HG03103 (cell line): ENCODE data around the gene SH3RF1.

ENCODE experiments used
- ATAC-seq: cut with Tn5 transposase; IDR thresholded peaks from one replicate; pipeline ENCODE4 v1.9.1; 2021; ENCODE audit warnings: low read depth; ENCODE audit not compliant: unreplicated experiment

Gene SH3RF1

GRCh38 chr4:169252339-169253112 is 18.2 kb downstream of the SH3RF1 start:
- no peak for ATAC-seq

DNA sequence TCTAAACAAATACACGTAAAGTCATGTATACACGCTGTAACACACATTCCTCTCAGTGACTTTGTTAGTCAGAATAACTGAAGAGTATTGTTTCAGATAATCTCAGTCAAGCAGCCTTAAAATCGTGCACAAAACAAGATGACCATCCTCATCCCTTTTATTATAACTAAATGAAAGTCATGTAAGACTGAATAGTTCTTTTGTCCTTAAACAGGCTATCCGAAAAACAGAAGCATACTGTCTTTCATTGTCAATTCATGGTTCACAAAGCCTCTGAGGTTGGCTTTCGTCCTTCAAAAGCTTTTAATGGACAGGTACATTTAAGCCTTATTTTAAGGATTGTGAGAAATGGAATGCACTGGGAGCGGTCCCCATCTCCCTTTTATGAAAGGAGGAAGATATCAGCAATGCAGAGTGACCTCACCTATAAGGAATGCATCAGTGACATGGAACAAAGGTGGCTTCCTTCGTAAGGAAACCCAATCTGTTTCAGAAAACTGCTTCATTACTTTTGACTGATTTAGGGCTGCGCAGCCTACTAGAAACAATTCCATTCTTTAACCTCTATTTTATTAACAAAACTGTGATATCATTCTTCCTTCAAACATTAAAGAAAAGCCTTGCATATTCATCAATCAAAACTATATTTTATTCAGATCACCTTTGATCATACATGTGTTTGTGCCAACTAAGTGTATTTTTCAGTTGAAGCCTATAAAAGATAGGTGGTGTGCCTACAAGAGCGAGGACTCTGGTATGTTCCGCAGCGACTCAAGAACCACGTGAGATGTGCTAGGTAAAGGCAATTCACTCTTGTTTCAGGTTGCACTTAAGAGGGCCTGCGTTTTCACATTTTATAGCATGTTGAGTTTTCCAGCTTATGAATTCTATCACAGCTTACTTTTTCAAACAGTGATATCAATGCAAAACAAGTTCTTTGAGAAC is 19.2 kb downstream of the SH3RF1 start:
- no peak for ATAC-seq

DNA sequence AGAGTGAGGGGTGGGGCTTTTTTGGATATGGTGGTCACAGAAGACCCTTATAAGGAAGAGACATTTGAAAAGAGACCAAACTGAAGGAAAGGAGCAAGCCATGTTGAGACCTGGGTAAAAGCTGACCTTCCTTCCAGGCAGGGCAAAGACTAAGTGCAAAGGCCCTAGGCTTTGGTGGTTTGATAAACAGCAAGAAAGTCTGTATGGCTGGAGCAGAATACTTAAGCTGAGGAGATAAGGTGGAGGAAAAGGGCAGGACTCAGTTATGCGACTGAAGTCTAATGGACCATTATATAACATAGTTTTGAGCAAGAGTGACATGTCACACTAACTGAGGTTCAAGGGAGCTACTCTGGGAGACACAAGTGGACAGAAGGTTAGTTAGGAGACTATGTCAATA is 20.0 kb downstream of the SH3RF1 start:
- no peak for ATAC-seq

- ATAC-seq, result no peak
Measured at GRCh38 chr4:169249999-169250398, 20.8 kb downstream of the SH3RF1 start.

DNA sequence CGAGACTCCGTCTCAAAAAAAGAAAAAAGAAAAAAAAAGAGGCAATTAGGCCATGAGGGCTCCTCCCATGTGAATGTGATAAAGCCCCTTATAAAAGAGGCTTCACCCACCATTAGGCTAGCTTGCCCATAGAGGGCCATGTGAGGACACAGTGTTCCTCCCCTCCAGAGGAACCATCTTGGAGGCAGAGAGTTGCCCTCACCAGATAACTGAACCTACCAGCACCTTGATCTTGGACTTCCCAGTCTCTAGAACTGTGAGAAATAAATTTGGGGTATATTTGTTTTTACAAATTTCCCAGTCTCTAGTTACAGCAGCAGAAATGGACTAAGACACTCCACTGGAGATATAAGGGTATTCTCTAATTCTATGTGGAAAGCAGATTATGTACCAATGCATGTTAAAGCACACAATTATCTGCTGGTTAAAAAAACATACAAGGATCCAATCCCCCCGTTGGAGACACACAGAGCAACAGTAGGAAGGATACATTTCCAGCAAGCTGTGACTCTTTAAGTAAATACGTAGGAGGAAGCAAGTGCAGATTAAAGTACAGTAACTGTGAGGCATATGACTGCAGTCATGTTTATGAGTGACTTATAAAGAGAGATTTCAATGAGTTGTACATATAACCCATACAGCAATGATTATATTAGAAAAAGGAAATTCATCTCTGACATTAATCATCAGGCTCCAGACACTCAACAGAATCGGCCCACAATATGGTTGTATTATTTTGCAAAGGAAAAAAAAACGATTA is 21.4 kb downstream of the SH3RF1 start:
- no peak for ATAC-seq

DNA sequence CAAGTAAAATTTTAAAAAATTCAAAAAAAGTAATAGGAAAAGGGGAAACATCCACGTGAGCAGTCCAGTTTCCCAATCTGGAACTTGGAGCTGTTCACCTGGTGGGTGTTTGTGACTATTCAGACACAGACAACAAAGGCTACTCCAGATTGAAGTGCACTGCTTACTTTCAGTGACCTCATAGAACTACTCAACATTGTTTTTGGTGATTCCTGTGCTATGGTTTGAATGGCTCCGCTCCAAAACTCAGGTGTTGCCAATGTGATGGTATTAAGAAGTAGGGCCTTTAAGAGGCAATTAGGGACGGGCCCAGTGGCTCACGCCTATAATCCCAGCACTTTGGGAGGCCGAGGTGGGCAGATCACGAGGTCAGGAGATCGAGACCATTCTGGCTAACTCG is 22.1 kb downstream of the SH3RF1 start:
- no peak for ATAC-seq

DNA sequence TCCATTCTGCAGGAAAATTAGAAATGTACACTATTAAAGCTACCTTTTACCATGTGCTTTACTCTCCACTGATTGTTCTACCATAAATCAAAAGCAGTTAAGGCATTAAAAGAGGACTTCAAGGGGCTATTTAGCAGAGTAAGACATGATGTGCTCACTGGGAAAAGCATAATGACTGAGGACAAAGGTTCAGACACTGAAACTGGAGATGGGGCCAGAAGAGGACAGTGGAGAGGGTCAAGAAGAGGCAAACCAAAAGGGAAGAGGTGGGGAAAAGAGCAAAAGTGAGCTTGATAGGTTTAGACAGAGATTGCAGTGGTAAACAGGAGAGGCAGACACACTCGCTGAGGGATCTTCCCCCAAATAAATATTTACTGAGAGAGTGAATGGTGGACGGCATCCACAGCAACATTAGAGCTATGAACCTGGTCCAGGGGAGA is 23.8 kb downstream of the SH3RF1 start:
- ATAC-seq, result no peak

- no peak for ATAC-seq
Measured at GRCh38 chr4:169246279-169246678, 24.5 kb downstream of the SH3RF1 start.

- ATAC-seq, result no peak
Measured at GRCh38 chr4:169245061-169245460, 25.7 kb downstream of the SH3RF1 start.

DNA sequence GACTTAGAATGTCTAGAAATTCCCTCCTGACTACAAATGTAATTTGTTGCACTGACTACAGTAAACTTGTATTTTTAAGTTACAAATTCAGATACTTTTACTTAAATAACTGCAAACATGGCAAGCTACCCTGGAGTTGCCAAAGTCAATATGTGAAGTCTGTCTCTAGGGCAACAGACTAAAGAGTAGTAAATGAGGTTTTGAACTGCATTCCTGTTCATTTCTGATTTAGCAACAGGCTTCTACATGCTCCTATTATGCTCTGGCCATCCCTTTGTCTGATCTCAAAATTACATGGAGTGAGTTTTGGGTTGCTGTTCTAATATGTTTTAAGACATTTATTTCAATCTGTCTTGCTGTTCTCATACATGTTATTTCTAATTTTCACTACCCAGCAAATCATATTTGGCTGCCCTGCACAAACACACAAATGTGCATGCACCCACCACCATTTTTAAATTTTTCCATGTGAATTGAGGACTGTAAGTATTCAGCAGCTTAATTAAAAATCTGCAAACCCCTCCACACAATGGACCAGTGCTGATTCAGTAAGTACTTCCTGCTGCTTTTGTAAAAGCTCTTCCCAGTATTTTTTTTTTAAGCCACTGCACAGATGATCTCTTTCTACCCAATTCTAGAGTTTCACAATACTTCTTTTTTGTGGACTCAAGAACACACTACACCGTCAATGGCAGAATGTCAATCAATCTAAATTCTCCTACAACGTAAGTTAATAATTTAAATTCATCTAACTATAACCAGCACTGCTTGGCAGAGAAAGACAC is 26.7 kb downstream of the SH3RF1 start:
- ATAC-seq, result no peak

DNA sequence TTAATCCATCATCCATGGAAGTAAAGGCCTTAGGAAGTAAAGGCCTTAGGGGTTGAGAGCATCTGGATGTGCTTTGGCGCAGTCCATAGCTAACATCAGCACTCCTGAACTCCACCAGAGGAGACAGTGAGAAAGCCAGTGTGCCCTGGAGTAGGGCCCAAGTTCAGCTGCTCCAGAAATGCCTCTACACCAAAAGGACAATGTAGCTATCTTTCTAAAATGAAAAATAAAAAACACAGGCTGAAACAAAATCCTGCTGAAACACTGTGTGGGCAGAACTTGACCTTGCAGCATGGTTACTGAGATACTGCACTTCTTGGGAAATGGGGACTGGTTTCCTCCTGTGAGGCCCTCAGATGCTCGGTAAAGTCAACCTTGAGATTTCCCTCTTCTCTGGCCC is 29.3 kb downstream of the SH3RF1 start:
- ATAC-seq, result no peak

DNA sequence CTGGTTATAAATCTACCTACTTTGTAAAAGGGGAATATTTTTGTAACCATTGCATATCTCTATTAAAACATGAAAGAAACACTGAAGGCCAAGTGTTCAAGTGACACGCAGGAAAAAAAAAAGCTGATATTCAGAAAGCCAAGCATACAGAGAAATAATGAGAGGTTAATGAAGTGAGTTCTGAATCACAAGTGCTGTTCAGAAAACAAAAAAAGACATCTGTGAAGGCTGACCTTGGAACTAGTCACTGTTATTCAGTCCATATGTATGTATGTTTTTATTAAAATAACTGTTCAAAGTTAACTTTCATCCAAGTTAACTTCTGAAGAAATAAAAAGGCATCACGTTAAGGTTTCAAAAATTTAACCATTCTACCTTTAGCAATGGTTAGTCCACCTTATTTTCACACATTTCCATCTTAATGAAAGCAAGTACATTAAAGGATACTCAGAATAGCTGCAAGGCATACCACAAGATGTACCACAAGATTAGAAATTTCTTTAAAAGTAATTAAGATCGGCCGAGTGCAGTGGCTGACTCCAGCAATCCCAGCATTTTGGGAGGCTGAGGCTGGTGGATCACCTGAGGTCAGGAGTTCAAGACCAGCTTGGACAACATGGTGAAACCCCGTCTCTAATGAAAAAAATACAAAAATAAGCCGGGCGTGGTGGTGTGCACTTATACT is 31.4 kb downstream of the SH3RF1 start:
- ATAC-seq, result no peak

- ATAC-seq, result no peak
Measured at GRCh38 chr4:169238445-169238844, 32.3 kb downstream of the SH3RF1 start.

DNA sequence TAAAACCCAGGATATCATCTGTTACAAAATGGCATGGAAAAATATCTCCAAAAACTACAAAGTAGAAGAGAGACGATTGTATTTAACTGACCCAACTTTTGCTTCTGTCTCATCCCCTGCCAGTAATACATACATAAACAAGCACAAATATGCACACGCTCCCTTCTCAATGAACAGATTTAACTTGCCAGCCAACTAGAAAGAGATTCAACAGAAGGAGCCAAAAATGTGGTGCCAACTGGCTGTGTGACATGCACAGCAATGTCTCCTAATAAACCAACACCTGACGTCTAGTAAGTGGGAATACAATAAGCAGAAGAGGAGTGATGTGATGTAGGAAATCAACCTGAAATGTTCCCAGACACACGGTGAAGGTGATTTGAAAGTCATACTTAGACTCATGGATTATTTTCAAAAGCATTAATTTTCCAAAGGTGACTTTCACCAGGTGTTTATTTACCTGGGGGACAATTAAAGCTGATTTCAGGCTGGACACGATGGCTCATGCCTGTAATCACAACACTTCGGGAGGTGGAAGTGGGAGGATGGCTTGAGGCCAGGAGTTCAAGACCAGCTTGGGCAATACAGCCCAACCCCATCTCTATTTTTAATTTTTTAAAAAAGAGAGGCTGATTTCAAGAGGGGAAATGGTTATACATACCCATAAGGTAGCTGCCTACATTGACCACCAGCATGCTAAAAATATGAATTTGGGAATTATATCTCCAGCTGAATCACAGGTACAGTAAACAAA is 33.7 kb downstream of the SH3RF1 start:
- ATAC-seq, result no peak

DNA sequence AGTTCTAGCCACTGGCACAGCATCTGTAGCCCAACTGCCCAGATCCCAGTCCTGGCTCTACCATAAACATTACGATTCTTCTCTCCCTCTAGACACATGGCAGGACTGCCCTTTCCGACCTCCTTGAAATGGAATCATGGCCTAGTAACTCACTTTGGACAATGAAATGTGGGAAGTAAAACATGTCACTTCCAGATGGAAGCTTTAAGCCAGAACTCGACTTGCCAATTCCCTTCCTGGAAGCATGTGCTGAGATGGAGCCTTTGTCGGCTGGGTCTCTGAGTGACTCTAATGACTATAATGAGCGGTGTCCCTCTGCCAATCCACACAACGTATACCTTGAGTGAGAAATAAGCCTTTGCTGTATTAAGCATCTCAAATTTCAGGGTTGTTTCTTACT is 34.7 kb downstream of the SH3RF1 start:
- ATAC-seq, result no peak

DNA sequence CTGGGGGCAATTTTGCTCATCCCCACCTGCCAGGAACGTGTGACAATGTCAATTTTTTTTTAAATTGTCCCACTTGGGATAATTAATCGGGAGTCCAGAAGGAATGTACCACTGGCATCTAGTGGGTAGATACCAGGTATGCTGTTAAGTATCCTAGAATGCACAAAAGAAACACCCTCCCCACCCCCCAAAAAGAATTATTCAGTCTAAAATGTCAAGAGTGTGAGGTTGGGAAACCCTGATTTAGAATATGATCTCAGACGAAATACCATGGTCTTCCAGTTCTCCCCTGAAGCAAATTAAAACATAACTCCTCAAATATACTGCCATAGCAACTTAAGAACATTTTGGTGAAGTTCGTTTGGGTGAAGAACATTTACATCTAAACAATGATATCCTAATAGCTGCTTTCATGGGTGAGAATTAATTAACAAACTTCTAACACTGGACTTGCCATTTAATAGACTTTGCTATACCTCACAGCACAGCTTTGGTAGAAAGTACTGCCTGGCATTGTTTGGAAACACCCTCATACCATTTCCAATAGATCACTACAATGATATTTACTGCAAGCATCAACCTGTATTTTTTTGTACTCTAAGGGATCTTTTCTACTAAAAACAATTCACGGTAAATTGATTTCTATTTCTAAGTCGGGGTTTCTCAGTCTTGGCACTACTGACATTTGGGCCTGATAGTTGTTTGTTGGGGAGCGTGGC is 36.5 kb downstream of the SH3RF1 start:
- no peak for ATAC-seq

DNA sequence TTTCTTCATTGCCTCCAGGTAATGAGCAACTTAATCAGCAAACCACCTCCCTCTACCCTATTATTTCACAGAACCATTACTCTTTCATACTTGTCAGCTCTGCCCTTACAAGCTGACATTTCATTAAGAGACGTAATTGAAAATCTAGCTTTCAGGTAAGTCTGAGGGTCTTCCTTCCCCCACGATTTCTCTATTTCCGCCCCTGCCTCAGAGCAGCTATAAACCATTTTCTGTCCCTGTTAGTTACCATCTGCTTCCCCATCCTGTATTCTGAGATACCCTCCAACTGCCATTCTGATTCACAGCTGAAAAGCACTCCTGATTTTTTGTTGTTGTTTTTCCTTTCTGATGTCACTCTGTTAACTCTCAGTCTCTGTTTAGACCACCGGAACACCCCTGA is 37.1 kb downstream of the SH3RF1 start:
- no peak for ATAC-seq

- no peak for ATAC-seq
Measured at GRCh38 chr4:169231647-169232262, 39.0 kb downstream of the SH3RF1 start.
